Sigmoid colon (tissue), 7 donors: ENCODE results near the gene MARCHF6. TPM values are rescaled to one million over a fixed set of nuclear protein-coding genes. Genes with fewer than 3 reads are reported as not detected.

Experiments used
- DNase-seq: peaks from one replicate; pipeline ENCODE4 v3.0.0-alpha.2; 2019
- H3K27ac ChIP-seq, 4 donors: fragments of 200-600 bp; sonication (generic); one replicate each; pipeline ENCODE4 v1.5.1; 2016 to 2019; ENCODE audit warnings: mild to moderate bottlenecking in 1 of 4
- H3K27me3 ChIP-seq, 3 donors: fragments of 200-600 bp; sonication (generic); one replicate each; pipeline ENCODE4 v1.5.1; 2019; ENCODE audit warnings: mild to moderate bottlenecking in 1 of 3
- H3K36me3 ChIP-seq, 4 donors: fragments of 200-600 bp; sonication (generic); one replicate each; pipeline ENCODE4 v1.5.1; 2016 to 2019
- H3K4me1 ChIP-seq, 4 donors: fragments of 200-600 bp; sonication (generic); one replicate each; pipeline ENCODE4 v1.5.1; 2017 to 2019
- H3K4me3 ChIP-seq, 4 donors: fragments of 200-600 bp; sonication (generic); one replicate each; pipeline ENCODE4 v1.5.1; 2017 to 2019; ENCODE audit warnings: mild to moderate bottlenecking in 2 of 4, moderate library complexity in 1 of 4
- H3K9me3 ChIP-seq, 4 donors: fragments of 200-600 bp in 3 of 4; sonication (generic) in 3 of 4; one replicate each; pipeline versions ENCODE4 v1.5.1 to v1.6.1; 2013 to 2019
- CTCF ChIP-seq, 4 experiments: fragments of 450-650 bp in 3 of 4; fragments of 200-600 bp in 1 of 4; IDR thresholded peaks; one replicate each; pipeline ENCODE4 v1.5.1; 2016 to 2019; ENCODE audit warnings: antibody characterized with exemption in 4 of 4, mild to moderate bottlenecking in 3 of 4, moderate library complexity in 2 of 4
- EP300 ChIP-seq, 4 donors: sonication (generic); formaldehyde crosslinking; IDR thresholded peaks; one replicate each; pipeline ENCODE4 v1.6.1; 2017; ENCODE audit warnings: antibody characterized with exemption in 4 of 4
- POLR2A ChIP-seq, 2 donors: fragments of 450-650 bp; IDR thresholded peaks; one replicate each; pipeline ENCODE4 v1.6.1; 2016; ENCODE audit warnings: antibody characterized with exemption in 2 of 2, mild to moderate bottlenecking in 2 of 2, moderate library complexity in 2 of 2
- POLR2AphosphoS5 ChIP-seq, 4 donors: sonication (generic); formaldehyde crosslinking; IDR thresholded peaks; one replicate each; pipeline ENCODE4 v1.6.1; 2017; ENCODE audit warnings: antibody characterized with exemption in 4 of 4
- WGBS, 2 donors: extraction: QIAGEN DNeasy Blood & Tissue Kit; methylation state at CpG; one replicate each; pipeline ENCODE4 v1.1.7; 2013; 5-methylcytosine and 5-hydroxymethylcytosine counted together
- intact Hi-C: fragments of 100-400 bp; cut with DNase I; formaldehyde crosslinking; loops from one replicate; pipeline ENCODE4 v1.15.1; 2023
- polyA plus RNA-seq, 3 donors: library from polyadenylated mRNA; stranded (reverse); fragments of 200-250 nt; gene quantifications; one replicate each; pipeline ENCODE4 v1.2.3, GENCODE V29; 2013
- total RNA-seq, 4 donors: library from RNA; depleted of rRNA; stranded (reverse); fragments of >200 nt; gene quantifications; one replicate each; pipeline ENCODE4 v1.1.0, GENCODE V29; 2016
- donor health status: healthy with polysubstance abuse.
- donor health status: Bipolar disorder and iron deficiency.
- donor health status: healthy.

MARCHF6 gene
- total and polyA plus RNA-seq, 7 donors, result 6.0 to 108 (median 77.0) TPM

- Histone ChIP-seq H3K36me3 (no peaks in the 10 kb centered on the region), H3K27me3 (no peaks in the 10 kb centered on the region), H3K4me1 (peaks cover 0 to 4% (median 3%) of the 10 kb centered on the region in 4 donors), H3K27ac (no peak overlapping the region), H3K9me3 (no peaks in the 10 kb centered on the region), H3K4me3 (no peak overlapping the region)
- intact Hi-C loops, result no loop called here
- no peak for TF ChIP-seq EP300 (IDR thresholded peaks at IDR 0.05)
- no peak for TF ChIP-seq CTCF (IDR thresholded peaks at IDR 0.05)
- no peak for TF ChIP-seq POLR2A (IDR thresholded peaks at IDR 0.05)
- TF ChIP-seq POLR2AphosphoS5 (IDR thresholded peaks at IDR 0.05), result no peak
- WGBS, 2 donors, result 85 to 89% methylated on average over 10 of the region's 10 CpGs
- no peak for DNase-seq
Measured at GRCh38 chr5:10311595-10312425, 41.7 kb upstream of the MARCHF6 start.

GRCh38 chr5:10315201-10315600 lies 38.3 kb upstream of the MARCHF6 start:
- Histone ChIP-seq H3K4me3 (no peak overlapping the region), H3K4me1 (no peaks in the 10 kb centered on the region), H3K9me3 (no peaks in the 10 kb centered on the region), H3K27me3 (no peaks in the 10 kb centered on the region), H3K27ac (no peak overlapping the region), H3K36me3 (no peaks in the 10 kb centered on the region)
- WGBS, 2 donors, result 87 to 88% methylated on average over 5 of the region's 5 CpGs
- intact Hi-C loops, result no loop called here
- peak; percentile 46 for DNase-seq
- no peak for TF ChIP-seq POLR2A (IDR thresholded peaks at IDR 0.05)
- TF ChIP-seq EP300 (IDR thresholded peaks at IDR 0.05), result no peak
- TF ChIP-seq POLR2AphosphoS5 (IDR thresholded peaks at IDR 0.05), result no peak
- TF ChIP-seq CTCF (IDR thresholded peaks at IDR 0.05), result no peak

GRCh38 chr5:10315824-10316509 lies 37.5 kb upstream of the MARCHF6 start:
- DNase-seq, result peak; percentile 38
- no peaks in the 10 kb centered on the region for H3K27me3 ChIP-seq
- H3K4me3 ChIP-seq, result no peak overlapping the region
- intact Hi-C loops, result no loop called here
- no peaks in the 10 kb centered on the region for H3K9me3 ChIP-seq
- H3K36me3 ChIP-seq, result no peaks in the 10 kb centered on the region
- H3K27ac ChIP-seq, result no peak overlapping the region
- no peak for TF ChIP-seq EP300 (IDR thresholded peaks at IDR 0.05)
- no peak for TF ChIP-seq POLR2A (IDR thresholded peaks at IDR 0.05)
- TF ChIP-seq CTCF (IDR thresholded peaks at IDR 0.05), result no peak
- TF ChIP-seq POLR2AphosphoS5 (IDR thresholded peaks at IDR 0.05), result no peak
- 92 to 95% methylated on average over 15 of the region's 15 CpGs for WGBS, 2 donors
- no peaks in the 10 kb centered on the region for H3K4me1 ChIP-seq

DNA sequence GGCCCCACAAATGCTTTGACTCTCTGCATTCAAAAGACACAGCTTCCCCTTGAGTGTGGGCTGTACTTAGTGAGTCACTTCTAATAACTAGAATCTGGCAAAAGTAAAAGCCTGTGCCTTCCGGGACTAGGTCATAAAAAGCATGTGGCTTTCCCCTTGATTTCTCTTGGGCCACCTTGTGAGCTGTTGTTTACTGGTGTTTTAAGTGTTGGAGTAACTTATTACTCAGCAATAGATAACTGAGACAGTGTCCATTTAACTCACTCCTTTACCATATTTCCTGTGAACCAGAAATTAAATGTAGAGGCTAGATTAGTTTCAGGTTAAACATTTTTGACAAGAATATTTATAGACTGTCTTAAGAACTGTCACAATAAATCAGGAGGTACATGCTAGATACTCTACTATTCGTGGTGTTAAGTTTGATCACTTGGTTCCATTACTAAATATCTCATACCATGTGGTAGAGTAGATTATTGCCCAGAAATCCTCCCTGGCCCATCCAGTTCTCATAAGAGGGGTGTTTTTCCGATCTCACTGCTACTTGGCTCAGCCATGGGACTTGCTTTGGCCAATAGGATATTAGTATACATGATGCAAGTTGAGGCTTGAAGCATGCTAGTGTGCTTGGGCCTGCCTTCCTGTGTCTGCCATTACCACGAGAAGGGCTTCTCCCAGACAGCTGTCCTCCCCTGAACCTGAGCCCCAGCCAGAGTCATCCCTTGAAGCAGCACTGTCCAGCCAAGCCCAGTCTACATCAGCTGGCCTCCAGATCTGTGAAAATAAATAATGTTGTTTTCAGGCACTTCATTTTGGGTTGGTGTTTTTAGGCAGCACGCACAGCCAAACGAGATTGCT lies 35.4 kb upstream of the MARCHF6 start:
- Histone ChIP-seq H3K9me3 (no peaks in the 10 kb centered on the region), H3K27ac (no peak overlapping the region), H3K27me3 (no peaks in the 10 kb centered on the region), H3K4me1 (no peaks in the 10 kb centered on the region), H3K36me3 (no peaks in the 10 kb centered on the region), H3K4me3 (no peak overlapping the region)
- peak; percentile 27 for DNase-seq
- no peak for TF ChIP-seq CTCF (IDR thresholded peaks at IDR 0.05)
- 77 to 83% methylated on average over 6 of the region's 6 CpGs for WGBS, 2 donors
- intact Hi-C loops, result no loop called here
